Smooth muscle cell (in vitro differentiated cells): Measurements from ENCODE around the gene DMRT2. TPM values are rescaled to one million over a fixed set of nuclear protein-coding genes. Genes with fewer than 3 reads are reported as not detected.

ENCODE experiments used
- DNase-seq: peaks from one replicate; lab custom pipeline; 2025; ENCODE audit not compliant: unreplicated experiment; lab: John Stamatoyannopoulos, UW
- H2AFZ ChIP-seq: fragments of 200-600 bp; sonication (generic); 2 replicates; pipeline ENCODE4 v1.6.0; 2016; ENCODE audit warnings: antibody characterized with exemption, low read depth, mild to moderate bottlenecking
- H3F3A ChIP-seq: fragments of 200-600 bp; sonication (generic); 2 replicates; pipeline ENCODE4 v1.6.0; 2017; ENCODE audit warnings: antibody characterized with exemption, low read depth
- H3K27ac ChIP-seq: fragments of 200-600 bp; sonication (generic); 2 replicates; pipeline ENCODE4 v1.5.1; 2016; ENCODE audit warnings: low read depth, mild to moderate bottlenecking
- H3K27me3 ChIP-seq: fragments of 200-600 bp; sonication (generic); 2 replicates; pipeline ENCODE4 v1.6.1; 2016; ENCODE audit warnings: low read depth, mild to moderate bottlenecking
- H3K36me3 ChIP-seq: fragments of 200-600 bp; sonication (generic); 2 replicates; pipeline ENCODE4 v1.5.1; 2016; ENCODE audit warnings: low read depth
- H3K4me1 ChIP-seq: fragments of 200-600 bp; sonication (generic); 2 replicates; pipeline ENCODE4 v1.5.1; 2016; ENCODE audit warnings: low read depth
- H3K4me2 ChIP-seq: fragments of 200-600 bp; sonication (generic); 2 replicates; pipeline ENCODE4 v1.6.0; 2016; ENCODE audit warnings: mild to moderate bottlenecking
- H3K4me3 ChIP-seq: fragments of 200-600 bp; sonication (generic); 2 replicates; pipeline ENCODE4 v1.5.1; 2016; ENCODE audit warnings: mild to moderate bottlenecking
- H3K79me2 ChIP-seq: fragments of 200-600 bp; sonication (generic); 2 replicates; pipeline ENCODE4 v1.6.0; 2016; ENCODE audit warnings: low read depth, mild to moderate bottlenecking
- H3K9ac ChIP-seq: fragments of 200-600 bp; sonication (generic); 2 replicates; pipeline ENCODE4 v1.6.0; 2016; ENCODE audit warnings: low read depth
- H3K9me3 ChIP-seq: fragments of 200-600 bp; sonication (generic); replicated peaks from 2 replicates; pipeline ENCODE4 v1.5.1; 2016; ENCODE audit warnings: low read depth
- H4K20me1 ChIP-seq: fragments of 200-600 bp; sonication (generic); 2 replicates; pipeline ENCODE4 v1.6.0; 2016; ENCODE audit warnings: low read depth
- CTCF ChIP-seq: fragments of 200-600 bp; sonication (generic); IDR thresholded peaks from 2 replicates; pipeline ENCODE4 v1.5.1; 2017; ENCODE audit warnings: borderline replicate concordance, mild to moderate bottlenecking, antibody characterized with exemption; ENCODE audit not compliant: insufficient read depth, poor library complexity, severe bottlenecking
- WGBS: methylation state at CpG from one replicate; pipeline ENCODE4 v1.1.7; 2016; ENCODE audit warnings: low lambda C conversion rate; 5-methylcytosine and 5-hydroxymethylcytosine counted together
- polyA plus RNA-seq: library from polyadenylated mRNA; unstranded; fragments of >200 nt; fragmentation: Nextera tagmentation; extraction: Ambion mirVana; gene quantifications from 2 replicates; pipeline ENCODE4 v1.2.1, GENCODE V29; 2016
- total RNA-seq: library from RNA; depleted of rRNA; stranded (reverse); fragments of >200 nt; gene quantifications from 2 replicates; pipeline ENCODE4 v1.2.3, GENCODE V29; 2014

Gene DMRT2
- total RNA-seq: not detected in 2 replicates
- not detected in 2 replicates for polyA plus RNA-seq

GRCh38 chr9:1050125-1050895, at the start of gene DMRT2:
TSS of gene DMRT2 (plus strand) at chr9:1050357. CDS start at chr9:1051614, 1,257 bp downstream.
- no peak within 1 kb of the TSS for H3K27ac ChIP-seq
- WGBS: 95% methylated on average over 46 of the region's 48 CpGs
- no peak within 1 kb of the TSS for H3K4me2 ChIP-seq
- no peaks in the 10 kb centered on the region for H3K9me3 ChIP-seq
- H3K9ac ChIP-seq: no peak within 1 kb of the TSS
- H3K79me2 ChIP-seq: no peaks in the 10 kb centered on the region
- no peak for TF ChIP-seq CTCF
- H3K4me3 ChIP-seq: no peak within 1 kb of the TSS
- no peaks in the 10 kb centered on the region for H3K36me3 ChIP-seq
- H4K20me1 ChIP-seq: no peaks in the 10 kb centered on the region
- H2AFZ ChIP-seq: no peak within 1 kb of the TSS
- H3F3A ChIP-seq: no peaks in the 10 kb centered on the region
- H3K27me3 ChIP-seq: no peaks in the 10 kb centered on the region
- H3K4me1 ChIP-seq: no peaks in the 10 kb centered on the region
- DNase-seq: no peak

- DNase-seq: no peak
- no peak overlapping the region for H3K9ac ChIP-seq
- TF ChIP-seq CTCF: no peak
Measured at GRCh38 chr9:1001838-1002237, 48.3 kb upstream of the DMRT2 start.

DNA sequence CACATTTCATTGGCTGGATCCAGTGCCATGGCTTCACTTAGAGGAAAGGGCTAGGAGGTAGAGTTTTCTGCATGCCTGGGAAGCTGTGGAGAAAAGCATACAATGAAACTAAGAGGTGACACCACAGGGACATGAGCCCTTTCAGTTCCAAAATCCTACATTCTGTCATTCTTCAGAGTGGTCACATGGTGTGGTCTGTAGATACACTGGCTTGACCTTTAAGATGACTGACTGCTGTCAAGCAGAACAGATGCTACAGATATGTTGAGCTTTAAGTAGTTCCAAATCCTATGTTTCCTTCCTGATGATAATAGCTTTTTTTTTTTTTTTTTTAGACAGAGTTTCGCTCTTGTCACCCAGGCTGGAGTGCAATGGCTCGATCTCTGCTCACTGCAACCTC, 47.5 kb upstream of the DMRT2 start:
- no peak for TF ChIP-seq CTCF
- H3K79me2 ChIP-seq: no peaks in the 10 kb centered on the region
- WGBS: 93% methylated on average over 2 of the region's 2 CpGs
- H3K9me3 ChIP-seq: no peaks in the 10 kb centered on the region
- no peak overlapping the region for H3K4me2 ChIP-seq
- H2AFZ ChIP-seq: no peak overlapping the region
- no peaks in the 10 kb centered on the region for H3F3A ChIP-seq
- no peak overlapping the region for H3K4me3 ChIP-seq
- no peaks in the 10 kb centered on the region for H3K4me1 ChIP-seq
- H3K9ac ChIP-seq: no peak overlapping the region
- H4K20me1 ChIP-seq: no peaks in the 10 kb centered on the region
- DNase-seq: no peak
- H3K27ac ChIP-seq: no peak overlapping the region
- H3K36me3 ChIP-seq: no peaks in the 10 kb centered on the region
- H3K27me3 ChIP-seq: no peaks in the 10 kb centered on the region

More at GRCh38 chr9:1001838-1002237, 48.3 kb upstream of the DMRT2 start:
- Histone ChIP-seq H3K36me3 (no peaks in the 10 kb centered on the region), H3K4me3 (no peak overlapping the region), H3K79me2 (no peaks in the 10 kb centered on the region), H2AFZ (no peak overlapping the region), H3K9me3 (no peaks in the 10 kb centered on the region), H3F3A (no peaks in the 10 kb centered on the region), H4K20me1 (no peaks in the 10 kb centered on the region), H3K4me2 (no peak overlapping the region), H3K27ac (no peak overlapping the region), H3K27me3 (no peaks in the 10 kb centered on the region), H3K4me1 (no peaks in the 10 kb centered on the region)
- 80% methylated on average over 4 of the region's 4 CpGs for WGBS
